Loucy (cell line): ENCODE data around the gene COX17.

Source experiments
- EZH2phosphoT487 ChIP-seq: fragments of 200-600 bp; IDR thresholded peaks from 2 replicates; pipeline ENCODE4 v1.6.1; 2018; ENCODE audit warnings: antibody characterized with exemption, mild to moderate bottlenecking, moderate library complexity, borderline replicate concordance
- TF ChIP-seq, protein P1 (sequence below): fragments of 200-600 bp; sonication (generic); conservative IDR thresholded peaks from 2 replicates; pipeline ENCODE4 v1.5.1; 2014; ENCODE audit warnings: mild to moderate bottlenecking, antibody characterized with exemption, low read length

GRCh38 chr3:119635719-119636118 lies 41.5 kb downstream of the COX17 start:
- TF ChIP-seq, protein P1, sequence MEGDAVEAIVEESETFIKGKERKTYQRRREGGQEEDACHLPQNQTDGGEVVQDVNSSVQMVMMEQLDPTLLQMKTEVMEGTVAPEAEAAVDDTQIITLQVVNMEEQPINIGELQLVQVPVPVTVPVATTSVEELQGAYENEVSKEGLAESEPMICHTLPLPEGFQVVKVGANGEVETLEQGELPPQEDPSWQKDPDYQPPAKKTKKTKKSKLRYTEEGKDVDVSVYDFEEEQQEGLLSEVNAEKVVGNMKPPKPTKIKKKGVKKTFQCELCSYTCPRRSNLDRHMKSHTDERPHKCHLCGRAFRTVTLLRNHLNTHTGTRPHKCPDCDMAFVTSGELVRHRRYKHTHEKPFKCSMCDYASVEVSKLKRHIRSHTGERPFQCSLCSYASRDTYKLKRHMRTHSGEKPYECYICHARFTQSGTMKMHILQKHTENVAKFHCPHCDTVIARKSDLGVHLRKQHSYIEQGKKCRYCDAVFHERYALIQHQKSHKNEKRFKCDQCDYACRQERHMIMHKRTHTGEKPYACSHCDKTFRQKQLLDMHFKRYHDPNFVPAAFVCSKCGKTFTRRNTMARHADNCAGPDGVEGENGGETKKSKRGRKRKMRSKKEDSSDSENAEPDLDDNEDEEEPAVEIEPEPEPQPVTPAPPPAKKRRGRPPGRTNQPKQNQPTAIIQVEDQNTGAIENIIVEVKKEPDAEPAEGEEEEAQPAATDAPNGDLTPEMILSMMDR, result no peak
- no peak for TF ChIP-seq EZH2phosphoT487
